22Rv1 (cell line): ENCODE data around the gene GTF2IRD1.
"Not testable (repeated sequence)": the region's sequence is repeated elsewhere in the genome, so short reads cannot be mapped to it uniquely, and the experiment has no call there.

ENCODE experiments used
- ZFX ChIP-seq: fragments of 450-650 bp; IDR thresholded peaks from 2 replicates; pipeline ENCODE4 v1.6.1; 2017; ENCODE audit warnings: antibody characterized with exemption, borderline replicate concordance
- TF ChIP-seq, protein P1 (sequence below): fragments of 450-650 bp; IDR thresholded peaks from 2 replicates; pipeline ENCODE4 v1.5.1; 2017; ENCODE audit warnings: mild to moderate bottlenecking

- TF ChIP-seq, protein P1, sequence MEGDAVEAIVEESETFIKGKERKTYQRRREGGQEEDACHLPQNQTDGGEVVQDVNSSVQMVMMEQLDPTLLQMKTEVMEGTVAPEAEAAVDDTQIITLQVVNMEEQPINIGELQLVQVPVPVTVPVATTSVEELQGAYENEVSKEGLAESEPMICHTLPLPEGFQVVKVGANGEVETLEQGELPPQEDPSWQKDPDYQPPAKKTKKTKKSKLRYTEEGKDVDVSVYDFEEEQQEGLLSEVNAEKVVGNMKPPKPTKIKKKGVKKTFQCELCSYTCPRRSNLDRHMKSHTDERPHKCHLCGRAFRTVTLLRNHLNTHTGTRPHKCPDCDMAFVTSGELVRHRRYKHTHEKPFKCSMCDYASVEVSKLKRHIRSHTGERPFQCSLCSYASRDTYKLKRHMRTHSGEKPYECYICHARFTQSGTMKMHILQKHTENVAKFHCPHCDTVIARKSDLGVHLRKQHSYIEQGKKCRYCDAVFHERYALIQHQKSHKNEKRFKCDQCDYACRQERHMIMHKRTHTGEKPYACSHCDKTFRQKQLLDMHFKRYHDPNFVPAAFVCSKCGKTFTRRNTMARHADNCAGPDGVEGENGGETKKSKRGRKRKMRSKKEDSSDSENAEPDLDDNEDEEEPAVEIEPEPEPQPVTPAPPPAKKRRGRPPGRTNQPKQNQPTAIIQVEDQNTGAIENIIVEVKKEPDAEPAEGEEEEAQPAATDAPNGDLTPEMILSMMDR, result not testable (repeated sequence)
- TF ChIP-seq ZFX, result not testable (repeated sequence)
These were observed 197.4 kb downstream of the GTF2IRD1 start for GRCh38 chr7:74651133-74651504.
